Right lung (tissue), 5 donors: Measurements from ENCODE around the gene APBB2. TPM values are rescaled to one million over a fixed set of nuclear protein-coding genes. Genes with fewer than 3 reads are reported as not detected.

Experiments used
- DNase-seq, 2 donors: peaks; one replicate each; pipeline ENCODE4 v3.0.0-alpha.2; 2013
- polyA plus RNA-seq, 5 donors: library from polyadenylated mRNA; unstranded; fragments of 120-200 nt; gene quantifications; one replicate each; pipeline versions ENCODE4 v1.2.1 to v1.2.3, GENCODE V29; 2013; ENCODE audit warnings: inconsistent platforms in 1 of 5, low replicate concordance in 1 of 5; ENCODE audit not compliant: insufficient read length in 5 of 5, insufficient read depth in 1 of 5

The APBB2 gene
- polyA plus RNA-seq, 5 donors: 30.5 to 60.4 (median 48.7) TPM

DNA sequence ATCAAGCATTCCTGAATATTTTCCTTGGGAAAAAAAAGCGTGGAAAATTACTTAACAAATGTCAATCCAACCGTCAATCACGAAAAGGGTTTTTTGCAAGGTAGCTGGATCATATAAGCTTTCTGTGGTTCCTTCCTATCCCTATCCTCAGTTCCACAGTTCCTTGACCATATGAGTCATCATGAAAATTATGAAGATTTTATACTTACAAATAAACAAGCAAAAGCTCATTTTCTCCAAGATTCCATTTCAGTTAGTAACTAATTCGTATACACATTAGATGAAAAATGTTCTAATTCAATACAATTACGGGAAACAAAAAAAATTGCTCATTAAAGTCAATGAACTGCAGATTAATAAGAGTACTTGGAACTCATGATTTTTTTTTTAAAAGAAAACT is 235.8 kb downstream of the APBB2 start:
- DNase-seq: no peak

DNA sequence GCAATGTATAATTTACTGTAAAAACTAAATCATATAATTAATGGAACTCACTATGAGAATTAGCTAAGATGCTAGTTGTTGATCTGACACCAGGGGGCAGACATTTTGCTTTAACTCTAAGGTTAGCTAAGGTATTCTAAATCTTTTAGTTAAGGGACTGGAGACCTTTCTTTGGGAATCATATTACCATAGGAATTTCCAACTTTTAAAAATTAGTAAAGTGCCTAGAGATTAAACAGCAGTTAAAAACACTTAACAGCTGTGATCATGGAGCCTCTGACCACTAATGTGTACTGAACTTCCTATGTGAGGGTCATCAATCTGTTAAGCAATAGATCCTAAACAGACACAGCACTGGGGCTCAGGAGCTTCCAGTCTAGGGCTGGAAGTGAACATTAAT is 238.0 kb downstream of the APBB2 start:
- peak; percentile 35 to 36 for DNase-seq

DNA sequence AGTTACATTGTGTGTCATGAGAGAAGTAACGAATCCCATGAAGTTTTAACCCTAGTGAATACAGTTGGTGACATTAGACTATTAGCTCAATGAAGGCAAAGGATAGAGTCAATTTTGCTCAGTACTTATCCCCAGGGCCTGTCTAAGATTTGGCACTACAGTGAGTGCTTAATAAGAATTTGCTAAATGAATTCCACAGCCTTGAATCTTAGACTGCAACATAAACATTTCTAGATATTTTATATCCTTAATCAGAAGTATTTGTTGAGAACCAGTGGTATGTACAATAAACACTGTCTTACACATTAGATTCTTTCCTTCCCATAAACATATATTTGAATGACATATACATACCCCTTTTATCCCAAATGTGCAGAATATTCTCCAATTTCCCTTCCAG is 241.6 kb downstream of the APBB2 start:
- no peak for DNase-seq

DNA sequence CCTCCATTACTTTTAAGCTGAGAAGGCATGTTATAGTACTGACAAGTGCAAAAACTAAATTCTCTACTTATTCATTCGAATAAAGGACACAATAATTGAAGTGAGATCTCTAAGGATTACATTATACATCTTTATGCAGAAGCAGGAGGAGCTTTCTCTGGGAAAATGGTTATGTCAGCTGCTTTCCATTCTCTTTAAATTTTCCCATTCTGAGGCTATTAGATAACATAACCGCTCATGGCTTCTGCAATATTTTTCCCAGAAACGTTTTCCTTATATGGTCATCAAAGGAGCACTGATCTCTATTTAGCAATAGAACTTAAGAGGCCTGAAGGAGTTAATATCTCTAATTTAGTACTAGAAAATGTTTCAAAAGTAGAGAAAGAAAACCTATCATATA is 243.0 kb downstream of the APBB2 start:
- no peak for DNase-seq

DNA sequence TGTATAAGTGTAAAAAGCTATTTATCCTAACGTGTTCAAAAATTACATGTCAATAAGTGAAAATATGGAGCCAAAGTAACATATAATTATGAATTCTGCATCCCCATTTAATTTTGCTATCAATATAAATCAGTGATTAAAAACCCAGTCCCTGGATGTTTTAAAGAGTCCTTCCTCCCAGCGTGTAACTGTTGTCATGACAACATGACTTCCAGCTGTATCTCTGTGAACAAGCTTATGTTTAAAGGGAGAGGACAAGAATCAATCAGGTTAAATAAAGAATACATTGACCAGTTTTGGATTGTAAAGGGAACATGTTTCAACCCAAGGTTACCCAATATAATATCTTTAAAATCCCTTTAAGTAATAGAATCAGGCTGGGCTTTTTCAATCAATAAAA is 244.8 kb downstream of the APBB2 start:
- DNase-seq: no peak

DNA sequence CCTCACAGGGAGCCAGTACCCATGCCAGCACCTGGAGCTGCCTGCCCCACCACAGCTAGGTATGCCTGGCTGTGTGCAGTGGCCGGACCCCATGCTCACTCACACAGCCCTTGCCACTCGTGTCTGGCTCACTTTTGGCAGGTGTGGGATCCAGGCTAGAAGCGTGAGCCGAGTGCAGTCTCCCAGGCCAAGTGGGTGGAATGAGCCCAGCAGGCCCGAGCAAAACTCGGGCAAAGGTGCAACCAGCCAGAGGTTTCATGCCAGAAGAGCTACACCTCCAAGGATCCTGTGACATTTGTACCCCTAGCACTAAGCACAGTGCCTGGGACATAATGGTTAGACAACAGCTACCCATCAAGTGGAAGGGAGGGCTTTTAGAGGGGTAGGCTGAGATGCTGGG is 246.8 kb downstream of the APBB2 start:
- no peak for DNase-seq

DNA sequence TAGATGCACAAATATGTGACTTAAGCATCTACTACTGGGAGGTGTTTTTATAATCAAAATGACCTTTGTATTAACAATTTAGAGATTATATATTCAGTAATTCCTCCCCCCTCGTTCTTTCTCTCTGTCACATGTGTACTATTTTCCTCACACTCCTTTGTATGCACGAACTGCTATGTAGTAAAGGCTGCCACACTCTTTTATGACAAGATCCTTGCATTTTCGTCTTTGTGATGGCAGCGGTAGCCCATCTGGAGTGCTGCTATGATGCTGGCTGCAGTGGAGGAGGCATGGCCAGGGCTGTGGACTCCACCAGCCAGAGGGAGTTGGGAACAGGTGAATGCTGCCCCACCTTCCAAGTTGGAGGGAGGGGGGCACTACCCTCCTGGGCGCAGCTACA is 248.3 kb downstream of the APBB2 start:
- DNase-seq: no peak

DNA sequence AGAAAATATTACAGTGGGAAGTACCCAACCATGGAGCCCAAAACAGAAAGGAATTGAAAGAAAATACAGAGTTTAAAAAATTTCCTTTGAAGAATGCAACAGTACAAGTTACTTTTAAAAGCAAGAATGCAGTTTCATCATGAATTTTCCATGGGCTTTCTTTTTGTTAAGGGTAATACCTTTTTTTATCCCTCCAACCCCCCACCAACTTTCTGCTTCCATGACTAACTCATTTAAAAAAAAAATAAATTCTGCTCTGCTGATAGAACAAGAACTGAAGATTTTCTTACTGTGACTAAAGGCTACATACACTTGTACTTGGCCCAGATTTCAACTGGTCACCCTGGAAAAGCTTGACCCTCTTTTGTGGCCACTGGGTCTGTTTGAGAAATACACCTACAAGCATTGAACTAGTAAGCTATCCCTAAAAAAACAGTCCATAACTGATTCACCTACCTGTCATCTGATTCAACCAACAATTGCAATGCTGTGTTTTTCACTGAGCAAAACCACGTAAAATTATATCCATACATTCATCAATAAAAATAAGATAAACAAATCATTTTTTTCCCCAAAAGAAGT is 250.4 kb downstream of the APBB2 start:
- no peak for DNase-seq

DNA sequence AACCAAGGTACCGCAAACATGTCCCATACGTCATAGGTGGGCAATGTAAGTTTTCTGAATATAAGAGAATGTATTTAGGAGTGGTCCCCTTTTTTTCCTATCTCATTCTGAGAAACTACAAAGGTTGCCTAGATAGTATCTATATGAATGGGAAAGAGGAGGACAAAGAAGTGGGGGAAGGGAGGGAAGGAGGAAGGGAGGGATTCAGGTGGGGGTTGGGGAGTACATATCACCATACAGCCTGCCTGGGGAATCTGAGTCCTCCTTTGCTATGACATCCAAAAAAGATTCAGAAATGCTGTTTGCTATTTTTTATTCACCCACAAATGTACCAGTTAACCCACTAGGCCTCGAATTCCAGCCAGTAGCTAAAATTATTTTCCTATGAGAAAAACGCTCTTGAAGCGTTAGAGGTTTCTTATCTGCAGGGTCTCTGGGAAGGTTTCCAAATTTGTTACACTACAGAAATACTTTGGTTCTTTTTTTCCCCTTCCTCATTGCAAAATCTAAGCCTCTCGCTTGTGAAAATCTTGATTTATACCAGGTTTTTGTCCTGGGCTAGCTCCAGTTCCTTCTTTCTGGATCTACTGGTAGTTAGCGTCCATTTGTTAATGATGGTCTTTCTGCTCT is 251.7 kb downstream of the APBB2 start:
- peak; percentile 74 for DNase-seq

DNA sequence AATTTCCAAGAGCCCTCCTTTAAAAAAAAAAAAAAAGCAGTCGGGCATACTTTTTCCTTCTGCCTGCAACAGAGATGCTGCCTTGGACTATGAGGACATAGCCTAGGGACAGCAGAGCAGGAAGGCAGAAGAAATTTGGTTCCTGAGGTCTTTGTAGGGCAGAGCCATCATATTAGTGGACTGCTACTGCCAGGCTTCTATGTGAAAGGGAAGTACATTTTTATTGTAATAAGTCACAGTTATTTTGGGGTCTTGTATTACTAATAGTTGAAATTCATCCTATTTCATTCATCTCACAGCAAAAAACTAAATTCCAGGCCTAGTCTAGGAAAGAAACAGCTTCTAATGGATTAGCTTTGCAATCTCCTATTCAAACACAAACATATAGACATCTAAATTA is 253.4 kb downstream of the APBB2 start:
- no peak for DNase-seq

DNA sequence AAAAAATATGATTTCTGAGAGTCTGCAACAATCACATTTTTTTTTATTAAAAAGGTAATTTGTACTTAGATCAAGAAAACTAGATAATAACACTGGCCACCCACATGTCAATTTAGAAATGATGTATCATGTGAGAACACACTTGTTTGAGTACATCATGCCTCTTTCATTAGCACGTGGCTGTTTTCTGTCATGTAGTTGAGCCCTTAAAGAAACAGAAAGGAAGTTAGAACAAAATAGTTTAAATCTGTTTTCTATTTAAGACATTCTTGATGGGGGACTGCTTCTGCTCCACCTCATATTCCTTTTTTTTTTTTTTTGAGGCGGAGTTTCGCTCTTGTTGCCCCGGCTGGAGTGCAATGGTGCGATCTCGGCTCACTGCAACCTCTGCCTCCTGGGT is 257.1 kb downstream of the APBB2 start:
- DNase-seq: no peak

DNA sequence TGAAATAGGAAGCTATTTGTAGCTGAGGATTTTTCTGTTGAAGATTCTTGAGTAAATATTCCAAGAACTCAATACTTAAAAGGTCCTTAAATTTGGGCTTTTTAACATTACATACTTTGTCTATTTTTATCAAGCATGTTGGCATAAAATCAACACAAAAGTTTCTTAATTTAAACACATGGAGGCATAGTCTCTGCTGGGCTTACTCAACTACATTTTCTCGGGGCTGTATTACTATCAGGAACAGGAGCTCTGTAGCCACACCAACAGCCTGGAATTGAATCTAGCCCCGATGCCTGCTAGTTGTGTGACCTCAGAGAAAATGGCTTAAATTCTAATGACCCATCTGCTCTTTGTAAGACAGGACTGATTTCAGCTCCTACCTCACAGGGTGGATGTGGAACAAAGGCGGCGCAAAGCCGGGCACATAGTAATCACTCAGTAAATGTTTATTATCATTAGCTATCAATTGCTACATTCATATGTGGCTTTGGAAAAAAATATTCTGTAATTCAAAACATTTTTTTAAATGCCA is 257.6 kb downstream of the APBB2 start:
- DNase-seq: no peak

DNA sequence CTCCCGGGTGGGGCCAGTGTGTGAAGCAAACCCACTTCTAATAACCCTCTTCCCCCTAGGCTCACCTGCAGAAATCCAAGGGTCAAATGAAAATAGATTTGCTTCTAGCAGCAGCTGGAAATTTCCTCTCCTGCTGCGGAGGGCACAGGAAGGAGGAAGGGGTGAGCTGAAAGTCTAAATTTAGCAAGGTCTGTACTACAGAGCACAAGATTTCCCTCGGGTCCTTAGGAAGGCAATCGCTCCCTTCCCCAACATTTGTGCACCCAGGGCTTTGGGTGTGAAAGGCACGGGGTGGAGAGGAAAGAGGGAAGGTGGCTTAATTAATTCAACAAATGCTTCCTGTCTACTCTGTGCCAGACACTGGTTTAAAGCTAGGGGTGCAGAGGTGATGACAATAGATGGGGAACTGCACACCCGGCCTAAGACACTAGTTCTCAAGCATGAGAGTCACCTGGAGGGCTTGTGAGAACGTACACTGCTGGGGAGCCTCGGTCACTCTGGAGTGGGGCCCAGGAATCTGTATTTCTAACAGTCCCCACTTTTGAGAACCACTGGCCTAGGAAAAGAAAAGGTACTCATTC is 260.2 kb downstream of the APBB2 start:
- DNase-seq: no peak

DNA sequence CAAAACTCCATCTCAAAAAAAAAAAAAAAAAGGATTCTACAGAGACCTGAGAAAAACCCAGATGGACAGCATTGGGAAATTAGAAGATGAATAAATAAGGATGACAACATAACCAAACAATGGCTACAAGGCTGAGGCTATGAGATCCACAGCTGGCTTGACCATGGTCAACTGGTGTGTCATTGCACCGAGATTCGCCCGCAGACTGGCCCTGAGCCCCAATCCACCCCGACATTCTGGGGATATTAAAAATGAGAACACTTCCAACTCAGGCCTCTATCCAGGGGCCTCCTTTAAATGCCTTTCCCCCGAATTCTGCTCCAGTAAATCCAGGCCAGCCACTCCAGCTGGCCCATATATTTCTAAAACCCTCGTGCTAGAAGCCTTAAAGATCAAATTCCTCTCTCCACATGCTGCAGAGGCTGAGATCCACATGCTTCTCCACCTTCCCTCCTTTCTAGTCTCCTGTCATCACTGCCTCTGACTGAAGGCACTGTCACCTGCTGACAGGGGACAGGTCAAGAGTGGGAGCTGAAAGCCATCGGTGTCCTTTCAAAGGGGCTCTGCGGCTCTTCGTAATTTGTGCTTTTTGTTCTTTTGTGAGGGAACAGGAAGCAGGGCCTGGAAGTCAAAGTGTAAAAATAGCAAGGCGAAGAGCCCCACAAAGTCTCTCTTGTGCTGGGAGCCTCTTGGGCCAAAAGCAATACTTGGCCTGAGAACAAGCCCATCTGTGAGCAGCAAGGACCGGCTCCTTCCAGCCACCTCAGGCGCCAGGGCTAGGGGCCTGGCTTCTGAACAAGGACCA is 260.9 kb downstream of the APBB2 start:
- no peak for DNase-seq

DNA sequence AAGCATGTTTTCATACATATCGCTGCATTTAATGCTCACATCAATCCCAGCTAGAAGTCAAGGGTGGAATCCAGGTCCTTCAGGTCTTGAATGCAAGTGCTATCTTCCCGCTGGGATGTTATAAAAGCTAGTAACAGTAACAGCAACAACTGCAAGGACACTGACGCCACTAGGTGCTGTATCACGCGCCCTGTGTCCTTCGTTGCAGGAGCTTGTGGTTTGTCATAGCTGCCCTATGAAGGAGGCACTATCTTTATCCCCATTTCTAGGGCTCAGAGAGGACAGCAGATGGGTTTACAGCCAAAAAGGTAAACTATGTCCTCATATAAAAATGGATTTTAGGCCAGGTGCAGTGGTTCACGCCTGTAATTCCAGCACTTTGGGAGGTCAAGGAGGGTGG is 261.7 kb downstream of the APBB2 start:
- no peak for DNase-seq

DNA sequence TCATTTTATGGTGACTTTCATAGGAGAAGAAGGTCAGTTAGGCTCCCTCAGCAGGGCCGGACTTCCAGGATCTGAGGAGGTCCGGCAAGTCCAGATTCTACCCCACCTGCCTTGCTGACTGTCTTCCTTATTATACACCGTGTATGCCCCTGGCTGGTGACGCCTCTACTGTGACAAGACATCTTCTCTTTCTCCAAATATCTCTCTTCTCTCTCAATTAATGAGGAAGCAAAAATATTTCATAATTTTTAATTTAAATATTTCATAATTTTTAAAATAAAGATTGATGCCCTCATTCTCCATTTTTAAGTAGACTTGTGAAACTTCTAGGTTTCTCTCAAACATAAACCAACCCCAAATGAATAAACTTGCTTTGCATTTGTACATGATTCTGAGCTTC is 262.1 kb downstream of the APBB2 start:
- DNase-seq: no peak

DNA sequence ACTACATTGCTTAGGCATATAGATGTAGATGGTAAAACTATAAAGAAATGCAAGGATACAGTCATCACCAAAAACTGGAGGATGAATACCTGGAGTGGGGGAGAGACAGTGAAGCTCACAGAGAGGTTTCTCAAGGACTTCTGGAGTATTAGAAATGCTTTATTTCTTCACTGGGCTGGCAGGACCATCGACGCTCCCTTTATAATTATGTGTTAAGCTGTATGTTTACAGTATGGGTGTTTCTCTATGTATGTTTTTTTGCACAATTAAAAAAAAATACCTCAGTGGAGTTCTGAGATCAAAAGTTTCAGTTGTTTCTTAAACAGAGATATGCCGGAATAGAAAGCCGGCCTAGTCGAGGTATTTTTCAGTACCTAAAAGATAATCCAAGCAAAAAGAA is 263.3 kb downstream of the APBB2 start:
- no peak for DNase-seq

DNA sequence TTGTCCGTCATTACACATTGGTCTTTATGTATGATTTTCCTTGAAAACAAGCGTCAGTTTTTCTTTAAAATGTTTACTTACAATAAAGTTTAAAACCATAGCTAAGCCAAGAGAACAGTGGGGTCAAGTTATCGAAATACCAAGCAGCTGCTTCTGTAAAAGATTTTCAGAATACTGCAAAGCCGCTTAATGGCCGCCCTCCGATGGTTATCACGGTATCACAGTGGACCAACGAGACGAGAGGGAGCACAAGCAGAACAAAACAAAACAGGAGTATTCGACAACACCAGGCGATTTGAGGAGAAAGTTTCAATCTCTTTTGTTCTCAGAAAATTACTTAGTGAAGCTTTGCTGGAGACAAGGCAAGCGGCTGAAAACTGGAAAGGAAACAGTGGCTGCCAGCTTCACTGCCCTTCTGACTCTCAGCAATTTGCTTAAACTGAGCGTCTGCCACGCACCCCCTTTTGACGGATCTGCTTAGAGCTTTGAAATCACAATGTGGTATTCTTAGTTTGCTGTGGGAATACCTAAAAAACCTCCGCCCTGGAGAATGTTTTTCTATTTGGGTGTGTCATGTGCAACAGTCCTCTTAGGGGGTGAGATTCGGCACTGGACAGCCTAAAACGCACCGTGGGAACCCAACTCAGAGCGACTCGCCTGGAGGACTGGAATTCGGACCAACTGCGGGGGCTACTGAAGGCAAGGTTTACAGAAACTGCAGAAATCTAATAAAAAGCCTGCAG is 264.8 kb downstream of the APBB2 start:
- DNase-seq: no peak

DNA sequence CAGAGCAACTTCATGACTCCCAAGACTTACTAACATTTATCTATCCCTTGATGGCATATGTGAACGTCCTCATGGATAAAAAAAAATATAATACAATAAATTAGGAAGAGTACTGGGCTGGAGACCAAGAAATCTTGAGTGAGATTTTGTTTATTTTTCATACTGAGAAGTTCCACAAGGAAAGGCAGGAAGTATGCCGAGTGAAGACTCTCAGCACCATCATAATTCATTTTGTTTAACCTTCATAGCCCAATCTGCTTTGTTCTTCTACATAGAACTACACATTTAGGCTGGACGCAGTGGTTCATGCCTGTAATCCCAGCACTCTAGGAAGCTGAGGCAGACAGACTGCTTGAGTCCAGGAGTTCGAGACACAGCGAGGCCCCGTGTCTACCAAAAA is 266.3 kb downstream of the APBB2 start:
- DNase-seq: no peak

DNA sequence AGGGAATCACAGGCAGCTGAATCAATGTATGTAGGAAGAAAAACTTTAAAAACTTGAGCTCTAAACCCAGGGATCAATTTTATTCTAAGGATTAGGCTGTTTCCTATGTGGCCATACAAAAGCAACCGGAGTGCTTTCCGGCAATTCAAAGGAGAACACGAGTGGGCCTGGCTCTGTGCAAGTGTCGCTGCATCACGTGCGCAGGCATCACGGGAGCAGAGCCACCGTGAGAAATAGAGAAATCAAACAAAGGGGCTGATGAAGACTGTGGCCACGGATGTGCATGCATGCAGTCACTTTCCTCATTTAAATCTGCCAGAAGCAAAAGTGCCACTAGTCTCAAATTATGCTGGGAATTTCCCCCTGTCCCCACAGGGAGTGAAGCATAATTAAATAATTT is 267.7 kb downstream of the APBB2 start:
- no peak for DNase-seq

DNA sequence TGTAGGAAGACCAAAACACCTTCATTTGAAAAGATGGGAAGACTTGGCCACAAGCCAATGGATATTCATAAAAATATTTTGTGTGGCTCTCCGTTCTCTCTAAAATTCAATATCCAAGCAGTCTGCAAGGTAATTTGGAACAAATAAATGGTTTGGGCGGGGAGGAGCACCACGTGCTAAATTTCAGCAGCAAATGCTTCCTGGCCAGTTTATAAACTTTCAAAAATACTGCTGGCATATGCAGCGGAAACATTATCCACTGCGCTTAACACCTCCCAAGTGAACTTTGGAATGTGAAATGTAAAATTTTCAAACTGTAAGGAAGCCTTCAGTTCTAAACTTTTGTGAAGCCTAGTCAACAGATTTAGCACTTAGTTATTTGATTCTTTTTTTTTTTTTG is 273.6 kb downstream of the APBB2 start:
- peak; percentile 73 to 83 for DNase-seq

DNA sequence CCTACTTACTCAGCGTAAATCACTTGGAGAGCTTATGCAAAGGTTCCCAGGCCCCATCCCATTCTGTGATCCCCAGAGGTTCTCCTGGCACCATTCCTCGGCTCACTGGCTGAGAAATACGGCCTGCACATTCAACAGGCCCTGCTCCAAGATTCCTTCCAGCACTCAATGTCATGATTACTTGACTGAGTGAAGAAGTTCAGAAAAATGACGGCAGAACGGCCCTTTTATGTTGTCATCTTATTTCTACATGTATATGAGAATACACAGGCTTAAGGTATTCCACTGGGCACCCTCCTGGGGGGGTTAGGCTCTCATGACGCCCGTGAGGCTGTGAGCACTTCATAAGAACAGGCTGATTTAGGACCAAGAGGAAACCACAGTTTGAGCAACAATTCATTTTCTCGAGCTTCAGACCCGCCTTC is 274.0 kb downstream of the APBB2 start:
- DNase-seq: peak; percentile 69 to 74
